Measurements from ENCODE around the gene DEFB128. TPM values are rescaled to one million over a fixed set of nuclear protein-coding genes. Genes with fewer than 3 reads are reported as not detected.

Gene DEFB128
- polyA plus RNA-seq, 10 donors: not detected

- no peak for DNase-seq
Measured at GRCh38 chr20:157154-157553, 32.4 kb downstream of the DEFB128 start, which contains the start of gene DEFB127. DEFB127 (plus strand) TSS chr20:157454; CDS start chr20:157545, 91 bp downstream.

GRCh38 chr20:152131-152530 lies 37.4 kb downstream of the DEFB128 start:
- no peak for DNase-seq

DNA sequence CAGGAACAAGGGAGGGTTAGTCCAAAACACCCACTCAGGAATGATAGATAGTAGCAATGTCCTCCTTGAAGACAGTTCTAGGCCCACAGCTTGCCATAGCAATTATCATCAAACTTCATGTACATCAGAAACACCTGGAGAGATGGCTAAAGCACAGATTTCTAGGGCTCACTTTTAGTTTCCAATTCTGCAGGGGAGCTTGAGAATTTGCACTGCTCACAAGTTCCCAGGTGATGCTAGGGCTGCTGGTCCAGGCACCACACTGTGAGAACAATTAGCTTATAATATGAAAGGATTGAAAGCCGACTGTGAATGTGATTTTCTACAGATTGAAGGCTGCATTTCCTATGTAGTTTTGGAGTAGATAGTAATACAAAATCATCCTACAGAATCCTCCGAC lies 43.6 kb downstream of the DEFB128 start:
- DNase-seq: no peak

DNA sequence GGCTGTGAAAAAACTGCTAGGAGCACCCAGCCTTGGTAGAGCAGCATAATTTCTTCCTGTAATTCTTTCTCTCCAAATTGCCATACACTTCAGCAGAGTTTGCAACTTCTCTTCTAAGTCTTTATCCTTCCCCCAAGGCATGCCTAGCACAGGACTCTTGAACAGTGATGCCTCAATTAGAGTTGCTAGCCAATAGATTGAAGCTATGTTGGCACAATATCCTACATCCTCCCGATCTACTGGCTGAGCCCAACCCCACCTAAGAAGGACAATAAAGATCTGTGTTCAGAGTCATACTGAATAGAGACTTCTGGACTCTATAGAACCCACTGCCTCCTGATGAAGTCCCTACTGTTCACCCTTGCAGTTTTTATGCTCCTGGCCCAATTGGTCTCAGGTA lies 47.2 kb downstream of the DEFB128 start, which contains the start of gene DEFB126:
DEFB126 (plus strand) TSS at position 301 of the 400 bp plus-strand sequence; CDS start at position 340, 39 bp downstream.
- no peak for DNase-seq

Other genes with a start within 250 kb of the DEFB128 start
- gene DEFB125, start 102.0 kb downstream of the DEFB128 start, polyA plus RNA-seq (ENCODE audit: insufficient read length in 10 of 10): not detected
- not detected for gene DEFB126, start 47.1 kb downstream of the DEFB128 start, polyA plus RNA-seq (ENCODE audit: insufficient read length in 10 of 10)
- gene DEFB127, start 32.3 kb downstream of the DEFB128 start, polyA plus RNA-seq (ENCODE audit: insufficient read length in 10 of 10): not detected
- not detected for gene DEFB129, start 37.5 kb upstream of the DEFB128 start, polyA plus RNA-seq (ENCODE audit: insufficient read length in 10 of 10)
- gene DEFB132, start 68.0 kb upstream of the DEFB128 start, polyA plus RNA-seq (ENCODE audit: insufficient read length in 10 of 10): not detected
- 10 to 100 TPM in 8 of 10 donors, 1 to 10 TPM in 2; 9.8 to 13.2 (median 10.7) TPM for gene C20orf96, start 101.0 kb upstream of the DEFB128 start, polyA plus RNA-seq (ENCODE audit: insufficient read length in 10 of 10)
- gene ZCCHC3, start 107.9 kb upstream of the DEFB128 start, polyA plus RNA-seq (ENCODE audit: insufficient read length in 10 of 10): 10 to 100 TPM; 24.6 to 40.1 (median 31.3) TPM
- gene SOX12, start 135.8 kb upstream of the DEFB128 start, polyA plus RNA-seq (ENCODE audit: insufficient read length in 10 of 10): 10 to 100 TPM; 16.5 to 24.1 (median 20.6) TPM
- gene NRSN2, start 157.4 kb upstream of the DEFB128 start, polyA plus RNA-seq (ENCODE audit: insufficient read length in 10 of 10): 10 to 100 TPM; 23.9 to 31.9 (median 26.6) TPM
- gene TRIB3, start 191.0 kb upstream of the DEFB128 start, polyA plus RNA-seq (ENCODE audit: insufficient read length in 10 of 10): 1 to 10 TPM; 2.9 to 5.8 (median 3.8) TPM
- 10 to 100 TPM; 38.9 to 72.6 (median 50.2) TPM for gene RBCK1, start 218.6 kb upstream of the DEFB128 start, polyA plus RNA-seq (ENCODE audit: insufficient read length in 10 of 10)

Measured in muscle of back (tissue), 11 donors.